Skeletal muscle tissue (tissue), 4 donors: ENCODE results near the gene FAM193B. TPM values are rescaled to one million over a fixed set of nuclear protein-coding genes. Genes with fewer than 3 reads are reported as not detected.

ENCODE experiments used
- H3K27ac ChIP-seq: one replicate; pipeline ENCODE4 v1.7.0; 2013; ENCODE audit warnings: mild to moderate bottlenecking, low read depth, low read length, inconsistent platforms
- H3K27me3 ChIP-seq, 3 donors: one replicate each; pipeline ENCODE4 v1.7.0; 2013; ENCODE audit warnings: low read length in 3 of 3; ENCODE audit not compliant: control insufficient read depth in 3 of 3, insufficient read depth in 3 of 3
- H3K36me3 ChIP-seq, 3 donors: one replicate each; pipeline ENCODE4 v1.7.0; 2013; ENCODE audit warnings: low read length in 3 of 3; ENCODE audit not compliant: control insufficient read depth in 3 of 3, insufficient read depth in 3 of 3
- H3K4me1 ChIP-seq, 3 donors: one replicate each; pipeline ENCODE4 v1.7.0; 2013; ENCODE audit warnings: low read length in 3 of 3, mild to moderate bottlenecking in 3 of 3; ENCODE audit not compliant: control insufficient read depth in 3 of 3, insufficient read depth in 3 of 3
- H3K4me3 ChIP-seq, 3 donors: one replicate each; pipeline ENCODE4 v1.7.0; 2013; ENCODE audit warnings: low read length in 3 of 3
- H3K9ac ChIP-seq, 3 donors: one replicate each; pipeline ENCODE4 v1.7.0; 2013; ENCODE audit warnings: low read length in 3 of 3, mild to moderate bottlenecking in 3 of 3, moderate library complexity in 2 of 3, low read depth in 1 of 3
- H3K9me3 ChIP-seq, 3 donors: one replicate each; pipeline ENCODE4 v1.7.0; 2013; ENCODE audit warnings: low read length in 3 of 3; ENCODE audit not compliant: control insufficient read depth in 3 of 3
- total RNA-seq: library from RNA; depleted of rRNA; stranded (reverse); fragments of >200 nt; gene quantifications from one replicate; pipeline ENCODE4 v1.2.3, GENCODE V29; 2014
- donor health status: Osteomylitis.

Gene FAM193B
- total RNA-seq = 11.0 TPM

- H3K27me3 ChIP-seq = no peaks in the 10 kb centered on the region
- peak within 1 kb of the TSS; percentile 65 for H3K27ac ChIP-seq
- peaks cover 5 to 10% (median 9%) of the 10 kb centered on the region in 3 donors for H3K36me3 ChIP-seq
- H3K4me3 ChIP-seq = peak within 1 kb of the TSS; percentile 87 to 96 (median 89)
- H3K4me1 ChIP-seq = peaks cover 39 to 59% (median 48%) of the 10 kb centered on the region in 3 donors
- peak within 1 kb of the TSS; percentile 79 to 87 (median 82) for H3K9ac ChIP-seq
- no peaks in the 10 kb centered on the region for H3K9me3 ChIP-seq
Observed at GRCh38 chr5:177554474-177555111, at the start of gene FAM193B. TSS of gene FAM193B (minus strand) at chr5:177554563. CDS start at chr5:177554458, 105 bp downstream.

GRCh38 chr5:177604116-177604521, 49.8 kb upstream of the FAM193B start:
- no peaks in the 10 kb centered on the region for H3K9me3 ChIP-seq
- no peak overlapping the region for H3K4me3 ChIP-seq
- peaks cover 15 to 32% (median 27%) of the 10 kb centered on the region in 3 donors for H3K4me1 ChIP-seq
- peaks cover 6 to 10% (median 9%) of the 10 kb centered on the region in 3 donors for H3K36me3 ChIP-seq
- H3K9ac ChIP-seq = no peak overlapping the region
- H3K27ac ChIP-seq = no peak overlapping the region
- no peaks in the 10 kb centered on the region for H3K27me3 ChIP-seq

GRCh38 chr5:177603631-177604030, 49.3 kb upstream of the FAM193B start:
- peak overlapping the region in 1 of 3 donors; percentile 19 for H3K9ac ChIP-seq
- H3K4me3 ChIP-seq = no peak overlapping the region
- H3K27ac ChIP-seq = no peak overlapping the region
- H3K27me3 ChIP-seq = no peaks in the 10 kb centered on the region
- H3K36me3 ChIP-seq = peaks cover 6 to 10% (median 9%) of the 10 kb centered on the region in 3 donors
- peaks cover 15 to 32% (median 27%) of the 10 kb centered on the region in 3 donors for H3K4me1 ChIP-seq
- no peaks in the 10 kb centered on the region for H3K9me3 ChIP-seq

- no peak overlapping the region for H3K27ac ChIP-seq
- H3K9me3 ChIP-seq = no peaks in the 10 kb centered on the region
- peaks cover 6 to 10% (median 9%) of the 10 kb centered on the region in 3 donors for H3K36me3 ChIP-seq
- no peak overlapping the region for H3K4me3 ChIP-seq
- peaks cover 10 to 28% (median 23%) of the 10 kb centered on the region in 3 donors for H3K4me1 ChIP-seq
- peak overlapping the region in 1 of 3 donors; percentile 50 for H3K9ac ChIP-seq
- no peaks in the 10 kb centered on the region for H3K27me3 ChIP-seq
Observed at GRCh38 chr5:177602458-177602830, 48.1 kb upstream of the FAM193B start.

GRCh38 chr5:177601577-177602457, 47.5 kb upstream of the FAM193B start:
- no peak overlapping the region for H3K27ac ChIP-seq
- H3K9me3 ChIP-seq = no peaks in the 10 kb centered on the region
- H3K4me3 ChIP-seq = no peak overlapping the region
- H3K4me1 ChIP-seq = peaks cover 10 to 22% (median 20%) of the 10 kb centered on the region in 3 donors
- peak overlapping the region in 1 of 3 donors; percentile 93 for H3K9ac ChIP-seq
- peaks cover 6 to 10% (median 9%) of the 10 kb centered on the region in 3 donors for H3K36me3 ChIP-seq
- no peaks in the 10 kb centered on the region for H3K27me3 ChIP-seq

GRCh38 chr5:177601126-177601525, 46.8 kb upstream of the FAM193B start:
- Histone ChIP-seq H3K27ac (no peak overlapping the region), H3K36me3 (peaks cover 12 to 16% (median 13%) of the 10 kb centered on the region in 3 donors), H3K9ac (peak overlapping the region in 2 of 3 donors; percentile 77 to 93), H3K4me3 (peak overlapping the region; percentile 74 to 95 (median 93)), H3K4me1 (peaks cover 10 to 22% (median 20%) of the 10 kb centered on the region in 3 donors), H3K9me3 (no peaks in the 10 kb centered on the region), H3K27me3 (no peaks in the 10 kb centered on the region)

GRCh38 chr5:177600508-177601018, 46.2 kb upstream of the FAM193B start:
- Histone ChIP-seq H3K9me3 (no peaks in the 10 kb centered on the region), H3K27me3 (no peaks in the 10 kb centered on the region), H3K4me1 (peaks cover 10 to 22% (median 20%) of the 10 kb centered on the region in 3 donors), H3K9ac (peak overlapping the region; percentile 77 to 97 (median 93)), H3K27ac (peak overlapping the region; percentile 79), H3K4me3 (peak overlapping the region; percentile 74 to 95 (median 93)), H3K36me3 (peaks cover 15 to 18% (median 16%) of the 10 kb centered on the region in 3 donors)

GRCh38 chr5:177599731-177600507, 45.6 kb upstream of the FAM193B start, which contains the start of gene B4GALT7:
TSS of gene B4GALT7 (plus strand) at chr5:177600132. CDS start at chr5:177600211, 79 bp downstream.
- Histone ChIP-seq H3K9me3 (no peaks in the 10 kb centered on the region), H3K27me3 (no peaks in the 10 kb centered on the region), H3K9ac (peak within 1 kb of the TSS; percentile 77 to 97 (median 93)), H3K4me1 (peaks cover 10 to 22% (median 20%) of the 10 kb centered on the region in 3 donors), H3K36me3 (peaks cover 19% of the 10 kb centered on the region in 3 donors), H3K27ac (peak within 1 kb of the TSS; percentile 79), H3K4me3 (peak within 1 kb of the TSS; percentile 74 to 95 (median 93))

GRCh38 chr5:177598477-177598876, 44.1 kb upstream of the FAM193B start:
- Histone ChIP-seq H3K27ac (no peak overlapping the region), H3K4me1 (peaks cover 14 to 26% (median 22%) of the 10 kb centered on the region in 3 donors), H3K9ac (no peak overlapping the region), H3K4me3 (no peak overlapping the region), H3K9me3 (no peaks in the 10 kb centered on the region), H3K36me3 (peaks cover 32 to 33% (median 33%) of the 10 kb centered on the region in 3 donors), H3K27me3 (no peaks in the 10 kb centered on the region)
